ENCODE results near the gene INVS. TPM values are rescaled to one million over a fixed set of nuclear protein-coding genes. Genes with fewer than 3 reads are reported as not detected.
"Not testable (repeated sequence)": the region's sequence is repeated elsewhere in the genome, so short reads cannot be mapped to it uniquely, and the experiment has no call there.

Gene INVS
- total RNA-seq, 6 donors from 2014 or later, result 14.7 to 43.0 (median 23.3) TPM

GRCh38 chr9:100086097-100086635, 12.9 kb upstream of the INVS start:
- no peaks in the 10 kb centered on the region for H3K36me3 ChIP-seq
- no peaks in the 10 kb centered on the region for H3K27me3 ChIP-seq
- H3K27ac ChIP-seq, result no peak overlapping the region
- H3K4me1 ChIP-seq, result peaks cover 8 to 26% (median 17%) of the 10 kb centered on the region in 4 donors
- no peak for DNase-seq
- no peak overlapping the region for H3K4me3 ChIP-seq
- ATAC-seq (ENCODE audit: low FRiP score in 2 of 2), result no peak
- TF ChIP-seq POLR2AphosphoS5 (IDR thresholded peaks at IDR 0.05), result no peak
- no peaks in the 10 kb centered on the region for H3K9me3 ChIP-seq
- 81 to 84% methylated on average over 3 of the region's 3 CpGs for WGBS, 2 donors

- 48 to 62% methylated on average over 1 of the region's 1 CpG for WGBS, 2 donors
- peaks cover 8 to 26% (median 17%) of the 10 kb centered on the region in 4 donors for H3K4me1 ChIP-seq
- H3K36me3 ChIP-seq, result no peaks in the 10 kb centered on the region
- no peaks in the 10 kb centered on the region for H3K27me3 ChIP-seq
- ATAC-seq (ENCODE audit: low FRiP score in 2 of 2) (no peak), DNase-seq (no peak)
- H3K9me3 ChIP-seq, result no peaks in the 10 kb centered on the region
- H3K4me3 ChIP-seq, result no peak overlapping the region
- no peak overlapping the region for H3K27ac ChIP-seq
- TF ChIP-seq EP300 (IDR thresholded peaks at IDR 0.05) (no peak), POLR2AphosphoS5 (IDR thresholded peaks at IDR 0.05) (no peak), POLR2A (IDR thresholded peaks at IDR 0.05) (no peak), CTCF (IDR thresholded peaks at IDR 0.05) (no peak)
Observed at GRCh38 chr9:100087218-100087617, 11.8 kb upstream of the INVS start.

GRCh38 chr9:100088202-100088601, 10.8 kb upstream of the INVS start:
- TF ChIP-seq POLR2A (IDR thresholded peaks at IDR 0.05) (no peak), CTCF (IDR thresholded peaks at IDR 0.05) (no peak), EP300 (IDR thresholded peaks at IDR 0.05) (no peak), POLR2AphosphoS5 (IDR thresholded peaks at IDR 0.05) (no peak)
- Histone ChIP-seq H3K4me3 (no peak overlapping the region), H3K27ac (no peak overlapping the region), H3K27me3 (no peaks in the 10 kb centered on the region), H3K36me3 (no peaks in the 10 kb centered on the region), H3K9me3 (no peaks in the 10 kb centered on the region), H3K4me1 (peaks cover 8 to 26% (median 19%) of the 10 kb centered on the region in 4 donors)
- 76 to 84% methylated on average over 4 of the region's 4 CpGs for WGBS, 2 donors
- DNase-seq (no peak), ATAC-seq (ENCODE audit: low FRiP score in 2 of 2) (no peak)

GRCh38 chr9:100090880-100091279, 8.2 kb upstream of the INVS start:
- no peak for TF ChIP-seq POLR2AphosphoS5 (IDR thresholded peaks at IDR 0.05)
- Histone ChIP-seq H3K4me3 (no peak overlapping the region), H3K27me3 (no peaks in the 10 kb centered on the region), H3K4me1 (peaks cover 8 to 43% (median 17%) of the 10 kb centered on the region in 4 donors), H3K36me3 (no peaks in the 10 kb centered on the region), H3K9me3 (no peaks in the 10 kb centered on the region), H3K27ac (no peak overlapping the region)
- DNase-seq (no peak), ATAC-seq (ENCODE audit: low FRiP score in 2 of 2) (no peak)
- 100% methylated on average over 1 of the region's 1 CpG for WGBS, 2 donors

- Histone ChIP-seq H3K4me3 (no peak overlapping the region), H3K27ac (no peak overlapping the region), H3K27me3 (no peaks in the 10 kb centered on the region), H3K9me3 (no peaks in the 10 kb centered on the region), H3K36me3 (no peaks in the 10 kb centered on the region), H3K4me1 (peaks cover 13 to 42% (median 20%) of the 10 kb centered on the region in 4 donors)
- 90 to 94% methylated on average over 1 of the region's 1 CpG for WGBS, 2 donors
- DNase-seq, result no peak
- no peak for ATAC-seq (ENCODE audit: low FRiP score in 2 of 2)
- no peak for TF ChIP-seq POLR2AphosphoS5 (IDR thresholded peaks at IDR 0.05)
- no peak for TF ChIP-seq POLR2A (IDR thresholded peaks at IDR 0.05)
- TF ChIP-seq CTCF (IDR thresholded peaks at IDR 0.05), result no peak
- no peak for TF ChIP-seq EP300 (IDR thresholded peaks at IDR 0.05)
Observed at GRCh38 chr9:100091650-100092049, 7.4 kb upstream of the INVS start.

DNA sequence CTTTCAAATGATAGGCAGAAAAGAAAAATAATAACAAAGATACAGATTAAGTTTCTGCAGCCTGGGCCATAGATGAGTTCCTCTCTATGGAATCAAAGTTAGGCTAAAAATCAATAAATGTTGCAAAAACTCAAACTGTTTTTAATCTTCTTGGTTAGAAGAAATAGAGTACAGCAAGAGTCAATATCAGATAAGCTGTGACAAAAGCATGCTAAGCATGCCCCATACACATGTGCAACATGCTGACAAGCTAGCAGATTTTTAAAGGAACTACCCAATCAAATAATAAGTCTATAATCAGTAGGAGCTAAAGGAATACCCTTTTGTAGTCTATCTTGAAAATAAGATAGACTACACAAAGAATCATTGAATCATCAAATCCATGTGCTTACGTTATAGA, 7.0 kb upstream of the INVS start:
- H3K27ac ChIP-seq, result no peak overlapping the region
- no peaks in the 10 kb centered on the region for H3K9me3 ChIP-seq
- WGBS, 2 donors, result 90 to 94% methylated on average over 1 of the region's 1 CpG
- H3K4me3 ChIP-seq, result no peak overlapping the region
- no peak for DNase-seq
- no peak for ATAC-seq (ENCODE audit: low FRiP score in 2 of 2)
- H3K36me3 ChIP-seq, result no peaks in the 10 kb centered on the region
- no peaks in the 10 kb centered on the region for H3K27me3 ChIP-seq
- no peak for TF ChIP-seq CTCF (IDR thresholded peaks at IDR 0.05)
- TF ChIP-seq POLR2A (IDR thresholded peaks at IDR 0.05), result no peak
- no peak for TF ChIP-seq EP300 (IDR thresholded peaks at IDR 0.05)
- TF ChIP-seq POLR2AphosphoS5 (IDR thresholded peaks at IDR 0.05), result no peak
- peaks cover 13 to 42% (median 23%) of the 10 kb centered on the region in 4 donors for H3K4me1 ChIP-seq

DNA sequence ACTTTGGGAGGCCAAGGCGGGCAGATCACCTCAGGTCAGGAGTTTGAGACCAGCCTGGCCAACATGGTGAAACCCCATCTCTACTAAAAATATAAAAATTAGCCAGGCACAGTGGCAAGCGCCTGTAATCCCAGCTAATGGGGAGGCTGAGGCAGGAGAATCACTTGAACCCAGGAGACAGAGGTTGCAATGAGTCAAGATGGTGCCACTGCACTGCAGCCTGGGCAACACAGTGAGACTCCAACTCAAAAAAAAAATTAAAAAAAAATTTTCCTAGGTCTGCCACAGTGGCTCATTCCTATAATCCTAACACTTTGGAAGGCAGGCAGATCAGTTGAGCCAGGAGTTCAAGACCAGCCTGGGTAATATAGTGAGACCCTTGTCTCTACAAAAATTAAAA, 4.6 kb upstream of the INVS start:
- not testable (repeated sequence) for H3K27ac ChIP-seq; H3K36me3 ChIP-seq; H3K9me3 ChIP-seq; DNase-seq; ATAC-seq (ENCODE audit: low FRiP score in 2 of 2); H3K4me3 ChIP-seq; H3K27me3 ChIP-seq
- WGBS, 2 donors, result 97 to 100% methylated on average over 2 of the region's 2 CpGs
- H3K4me1 ChIP-seq, result peaks cover 21 to 44% (median 28%) of the 10 kb centered on the region in 4 donors

All from upper lobe of left lung (tissue), 6 donors.